GM12878 (cell line): Measurements from ENCODE around the gene RDH5. TPM values are rescaled to one million over a fixed set of nuclear protein-coding genes. Genes with fewer than 3 reads are reported as not detected.

ENCODE experiments used
- ATF7 ChIP-seq: fragments of 450-650 bp; IDR thresholded peaks from 2 replicates; pipeline ENCODE4 v1.6.1; 2016; ENCODE audit warnings: low read depth, mild to moderate bottlenecking
- BCL3 ChIP-seq: IDR thresholded peaks from 2 replicates; pipeline ENCODE4 v1.6.1; 2011; ENCODE audit warnings: borderline replicate concordance, low read depth, mild to moderate bottlenecking, moderate library complexity, low read length; ENCODE audit not compliant: insufficient read depth, poor library complexity, severe bottlenecking
- DPF2 ChIP-seq: fragments of 450-650 bp; IDR thresholded peaks from 2 replicates; pipeline ENCODE4 v1.6.1; 2017; ENCODE audit warnings: mild to moderate bottlenecking
- KDM1A ChIP-seq: fragments of 200-600 bp; sonication (generic); IDR thresholded peaks from 2 replicates; pipeline ENCODE4 v1.6.1; 2016; ENCODE audit warnings: borderline replicate concordance
- NKRF ChIP-seq: fragments of 450-650 bp; conservative IDR thresholded peaks from 2 replicates; pipeline ENCODE4 v1.6.1; 2017; ENCODE audit warnings: mild to moderate bottlenecking, moderate library complexity
- WRNIP1 ChIP-seq: IDR thresholded peaks from 2 replicates; pipeline ENCODE4 v1.6.1; 2011; ENCODE audit warnings: low read depth, low read length, improper control_type of control experiment, borderline replicate concordance
- ZBTB40 ChIP-seq: fragments of 450-650 bp; IDR thresholded peaks from 2 replicates; pipeline ENCODE4 v1.6.1; 2016; ENCODE audit warnings: mild to moderate bottlenecking, moderate library complexity, borderline replicate concordance
- polyA plus RNA-seq, 11 experiments: library from polyadenylated mRNA; depleted of rRNA in 4 of 11; unstranded in 6 of 11; stranded (reverse) in 5 of 11; fragments of >200 nt; fragmentation: Nextera tagmentation in 4 of 11; fragmentation: Illumina TruSeq in 1 of 11; extraction: Ambion mirVana in 4 of 11; extraction: Trizol in 1 of 11; gene quantifications; 1 replicate in 1 of 11; 2 replicates in 10 of 11; pipeline versions ENCODE4 v1.2.1 to v1.2.3, GENCODE V29; 2011 to 2016; ENCODE audit warnings: inconsistent platforms in 2 of 11, missing spikeins in 2 of 11, low read depth in 1 of 11
- total RNA-seq, 4 experiments: library from RNA; depleted of rRNA in 3 of 4; stranded (reverse); fragments of >200 nt in 3 of 4; fragmentation: Illumina TruSeq in 1 of 4; extraction: Trizol in 1 of 4; gene quantifications; 2 replicates each; pipeline versions ENCODE4 v1.2.1 to v1.2.3, GENCODE V29; 2013 to 2021
- TF ChIP-seq, protein P1 (sequence below): fragments of 450-650 bp; IDR thresholded peaks from 2 replicates; pipeline ENCODE4 v1.6.1; 2018; ENCODE audit warnings: mild to moderate bottlenecking, low read depth, moderate library complexity; ENCODE audit not compliant: partially characterized antibody
- TF ChIP-seq, protein P2 (sequence below): IDR thresholded peaks from 2 replicates; pipeline ENCODE4 v1.6.1; 2012; ENCODE audit warnings: low read depth, low read length, improper control_type of control experiment

The RDH5 gene
- total and polyA plus RNA-seq, 10 of the 15 experiments (the other 5 are each of a cell fraction or from before 2014, with no cell fraction given) = 2.6 to 11.6 (median 7.3) TPM

GRCh38 chr12:55683676-55684075 lies 36.5 kb upstream of the RDH5 start (continued):
- TF ChIP-seq BCL3 = no peak
- no peak for TF ChIP-seq DPF2
- TF ChIP-seq KDM1A = no peak
- TF ChIP-seq ATF7 = no peak
- TF ChIP-seq, protein P1, sequence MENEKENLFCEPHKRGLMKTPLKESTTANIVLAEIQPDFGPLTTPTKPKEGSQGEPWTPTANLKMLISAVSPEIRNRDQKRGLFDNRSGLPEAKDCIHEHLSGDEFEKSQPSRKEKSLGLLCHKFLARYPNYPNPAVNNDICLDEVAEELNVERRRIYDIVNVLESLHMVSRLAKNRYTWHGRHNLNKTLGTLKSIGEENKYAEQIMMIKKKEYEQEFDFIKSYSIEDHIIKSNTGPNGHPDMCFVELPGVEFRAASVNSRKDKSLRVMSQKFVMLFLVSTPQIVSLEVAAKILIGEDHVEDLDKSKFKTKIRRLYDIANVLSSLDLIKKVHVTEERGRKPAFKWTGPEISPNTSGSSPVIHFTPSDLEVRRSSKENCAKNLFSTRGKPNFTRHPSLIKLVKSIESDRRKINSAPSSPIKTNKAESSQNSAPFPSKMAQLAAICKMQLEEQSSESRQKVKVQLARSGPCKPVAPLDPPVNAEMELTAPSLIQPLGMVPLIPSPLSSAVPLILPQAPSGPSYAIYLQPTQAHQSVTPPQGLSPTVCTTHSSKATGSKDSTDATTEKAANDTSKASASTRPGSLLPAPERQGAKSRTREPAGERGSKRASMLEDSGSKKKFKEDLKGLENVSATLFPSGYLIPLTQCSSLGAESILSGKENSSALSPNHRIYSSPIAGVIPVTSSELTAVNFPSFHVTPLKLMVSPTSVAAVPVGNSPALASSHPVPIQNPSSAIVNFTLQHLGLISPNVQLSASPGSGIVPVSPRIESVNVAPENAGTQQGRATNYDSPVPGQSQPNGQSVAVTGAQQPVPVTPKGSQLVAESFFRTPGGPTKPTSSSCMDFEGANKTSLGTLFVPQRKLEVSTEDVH = no peak
- TF ChIP-seq NKRF = no peak
- TF ChIP-seq WRNIP1 = no peak
- TF ChIP-seq, protein P2, sequence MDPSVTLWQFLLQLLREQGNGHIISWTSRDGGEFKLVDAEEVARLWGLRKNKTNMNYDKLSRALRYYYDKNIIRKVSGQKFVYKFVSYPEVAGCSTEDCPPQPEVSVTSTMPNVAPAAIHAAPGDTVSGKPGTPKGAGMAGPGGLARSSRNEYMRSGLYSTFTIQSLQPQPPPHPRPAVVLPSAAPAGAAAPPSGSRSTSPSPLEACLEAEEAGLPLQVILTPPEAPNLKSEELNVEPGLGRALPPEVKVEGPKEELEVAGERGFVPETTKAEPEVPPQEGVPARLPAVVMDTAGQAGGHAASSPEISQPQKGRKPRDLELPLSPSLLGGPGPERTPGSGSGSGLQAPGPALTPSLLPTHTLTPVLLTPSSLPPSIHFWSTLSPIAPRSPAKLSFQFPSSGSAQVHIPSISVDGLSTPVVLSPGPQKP = no peak
- TF ChIP-seq ZBTB40 = no peak
